HG03354 (cell line): ENCODE data around the gene RBM19.

Source experiments
- ATAC-seq: cut with Tn5 transposase; IDR thresholded peaks from one replicate; pipeline ENCODE4 v1.9.1; 2021; ENCODE audit warnings: mild to moderate bottlenecking; ENCODE audit not compliant: unreplicated experiment, poor library complexity, severe bottlenecking

RBM19 gene

DNA sequence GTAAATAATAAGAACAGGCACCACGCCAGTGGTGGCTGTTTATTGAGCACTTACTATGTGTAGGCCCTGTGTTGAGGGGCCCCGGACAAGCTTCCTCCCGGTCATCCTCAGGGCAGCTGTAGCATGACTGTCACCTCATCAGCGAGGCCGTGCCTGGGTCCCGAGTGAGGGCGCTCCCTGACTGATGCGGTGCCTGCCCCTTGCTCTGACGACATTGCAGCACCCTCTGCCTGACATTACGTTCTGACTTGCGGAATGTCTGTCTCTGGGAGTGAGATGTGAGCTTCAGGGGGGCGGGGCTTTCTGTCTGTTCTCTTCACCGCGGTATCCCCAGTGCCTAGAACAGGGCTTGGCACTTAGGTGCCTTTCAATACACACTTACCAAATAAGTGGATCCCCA is 167.6 kb downstream of the RBM19 start:
- no peak for ATAC-seq

DNA sequence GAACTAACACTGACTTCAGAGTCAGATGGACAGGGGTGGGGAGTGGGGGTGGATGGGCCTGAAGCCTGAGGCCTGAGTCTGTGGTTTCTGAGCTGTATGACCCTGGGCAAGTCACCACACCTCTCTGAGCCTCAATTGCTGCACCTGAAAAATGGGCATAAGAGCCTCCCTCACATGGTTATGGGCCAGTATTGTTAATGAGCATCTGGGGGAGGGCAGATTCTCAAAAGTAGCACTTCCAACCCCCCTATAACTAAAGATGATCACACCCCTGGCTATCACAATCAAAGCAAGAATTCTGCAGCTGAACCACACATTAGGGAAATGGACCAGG is 168.6 kb downstream of the RBM19 start:
- ATAC-seq: no peak

DNA sequence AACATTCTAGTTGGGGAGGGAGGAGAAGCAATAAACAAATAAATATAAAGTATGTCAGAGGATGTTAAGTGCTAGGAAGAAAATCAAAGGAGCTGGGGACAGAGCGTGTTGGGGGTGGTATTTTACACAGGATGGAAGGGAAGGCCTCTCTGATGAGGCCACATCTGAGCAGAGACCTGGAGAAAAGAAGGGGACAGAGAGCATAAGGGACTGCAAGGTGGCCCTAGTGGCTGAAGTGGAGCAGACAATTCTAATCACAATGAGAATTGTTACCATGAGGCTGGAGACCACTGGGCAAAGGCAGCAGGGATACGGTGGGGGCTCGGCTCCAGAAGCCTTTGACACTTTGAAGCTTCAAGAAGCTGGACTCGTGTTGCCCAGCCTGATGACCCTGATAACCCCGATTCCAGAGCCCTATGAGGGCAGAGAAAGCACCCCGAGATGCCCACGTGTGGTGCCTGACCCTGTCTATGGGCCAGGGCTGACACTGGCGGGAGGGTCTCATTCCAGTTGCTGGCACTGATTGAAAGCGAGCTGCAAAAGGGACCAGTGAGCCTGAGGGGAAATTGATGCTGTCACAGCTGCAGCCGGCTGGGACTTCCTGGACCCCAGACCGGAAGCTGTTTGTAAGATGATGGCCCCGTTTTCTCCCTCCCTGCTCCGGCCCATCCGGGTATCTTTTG is 169.1 kb downstream of the RBM19 start:
- no peak for ATAC-seq

DNA sequence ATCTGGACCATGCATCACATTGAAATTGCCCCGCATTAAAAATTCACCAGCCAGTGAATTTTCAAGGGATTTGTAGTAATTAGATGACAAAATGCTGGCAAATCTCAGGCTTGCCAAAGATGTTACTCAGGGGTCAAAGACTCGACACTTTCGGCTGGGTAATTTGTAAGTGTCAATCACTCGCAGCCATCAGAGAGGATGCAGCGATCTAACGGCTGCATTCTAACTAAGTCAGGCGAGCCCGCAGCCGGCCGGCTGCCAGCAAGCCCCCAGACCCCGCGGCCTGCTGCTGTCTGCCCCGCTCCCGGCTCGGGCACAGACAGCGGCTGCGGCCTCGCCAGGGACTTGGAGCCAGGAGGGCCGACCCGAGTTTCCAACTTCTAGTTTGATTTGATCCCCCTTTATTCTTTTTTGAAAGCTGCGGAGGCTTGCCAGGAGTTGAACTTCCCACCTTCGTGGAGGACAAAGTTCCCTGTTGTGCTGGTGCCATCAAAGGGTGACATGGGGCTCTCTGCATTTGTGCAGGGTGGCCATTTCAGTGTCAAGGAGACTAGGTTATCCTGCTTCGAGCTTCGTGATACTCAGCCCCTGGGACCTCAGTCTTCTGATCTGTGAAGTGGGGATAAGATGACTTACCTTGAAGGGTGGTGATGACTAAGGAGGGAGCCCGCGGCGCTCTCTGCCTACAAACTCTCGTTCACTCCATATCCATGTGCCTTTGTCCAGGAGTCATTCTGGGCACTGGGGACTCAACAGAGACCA is 169.9 kb downstream of the RBM19 start:
- ATAC-seq: no peak

DNA sequence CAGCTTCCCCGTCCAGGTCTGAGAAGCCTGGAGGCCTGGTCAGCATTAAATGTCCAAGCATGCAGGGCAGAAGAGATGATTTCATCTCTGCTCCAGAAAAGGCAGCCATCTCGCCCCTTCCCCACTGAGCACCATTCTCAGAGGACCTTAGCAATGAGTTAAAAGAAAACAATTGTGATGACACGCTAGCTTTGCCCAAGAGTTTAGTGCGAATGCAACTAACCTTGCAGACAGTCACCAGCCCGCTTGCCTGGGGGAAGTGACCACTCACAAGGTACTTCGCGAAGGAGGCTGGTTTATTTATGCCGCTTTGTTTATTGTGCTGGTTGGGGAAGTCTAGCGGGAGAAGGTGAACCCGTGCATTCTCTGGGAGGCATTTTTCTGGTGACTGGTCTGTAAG is 170.7 kb downstream of the RBM19 start:
- no peak for ATAC-seq

DNA sequence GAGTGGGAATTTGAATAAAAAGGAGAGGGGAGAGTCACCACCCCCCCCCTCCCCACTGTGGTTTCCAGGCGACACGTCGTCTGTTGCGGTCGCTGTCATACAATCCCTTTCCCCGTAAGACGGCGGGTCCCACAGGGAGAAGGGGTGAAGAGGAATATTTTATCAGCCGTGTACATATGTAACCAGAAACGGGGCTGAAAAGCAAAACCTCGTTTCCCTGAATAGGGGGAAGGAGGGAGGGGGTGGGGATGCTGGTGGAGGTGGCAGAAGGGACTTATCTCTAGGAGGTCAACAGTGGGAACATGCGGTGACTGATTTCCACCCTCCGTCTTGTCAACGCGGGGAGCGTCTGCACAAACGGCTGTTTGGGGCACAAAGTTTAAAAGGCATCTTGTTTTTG is 171.4 kb downstream of the RBM19 start:
- no peak for ATAC-seq

DNA sequence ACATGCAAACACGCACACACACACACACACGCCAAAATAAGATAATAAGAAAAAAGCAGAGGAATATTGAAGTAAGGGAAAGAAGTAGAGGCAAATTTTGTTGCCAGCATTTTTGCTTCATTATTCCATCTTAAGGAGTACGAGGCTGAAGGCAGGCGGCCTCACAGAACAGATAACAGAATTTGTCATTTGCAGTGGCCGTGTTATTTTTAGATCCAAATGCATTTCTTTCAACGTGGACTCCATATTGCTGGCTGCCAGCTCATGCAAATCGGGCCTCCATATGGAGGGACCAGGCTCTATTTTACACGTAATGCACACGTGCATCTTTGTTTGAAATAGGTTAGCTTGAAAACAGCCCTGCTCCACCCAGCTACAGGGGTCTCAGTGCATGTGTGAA is 172.9 kb downstream of the RBM19 start:
- no peak for ATAC-seq

DNA sequence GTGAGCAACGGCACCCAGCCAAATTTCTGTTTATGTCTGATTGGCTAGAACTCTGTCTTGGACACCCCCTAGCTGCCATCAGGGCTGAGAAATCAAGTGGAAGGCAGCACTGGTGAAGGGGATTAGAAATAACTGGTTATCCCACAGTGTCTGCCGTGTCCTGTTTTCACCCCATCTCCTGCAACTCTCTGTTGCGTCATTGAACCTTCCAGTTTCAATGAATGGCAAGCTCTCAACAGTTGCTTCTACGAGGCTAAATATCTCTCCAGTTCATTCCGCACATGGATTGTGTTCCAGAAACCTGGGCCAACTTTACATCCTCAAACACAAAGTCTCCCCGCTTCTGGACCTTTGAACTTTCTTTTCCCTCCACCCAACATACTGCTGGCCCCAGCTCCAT is 173.7 kb downstream of the RBM19 start:
- ATAC-seq: no peak

DNA sequence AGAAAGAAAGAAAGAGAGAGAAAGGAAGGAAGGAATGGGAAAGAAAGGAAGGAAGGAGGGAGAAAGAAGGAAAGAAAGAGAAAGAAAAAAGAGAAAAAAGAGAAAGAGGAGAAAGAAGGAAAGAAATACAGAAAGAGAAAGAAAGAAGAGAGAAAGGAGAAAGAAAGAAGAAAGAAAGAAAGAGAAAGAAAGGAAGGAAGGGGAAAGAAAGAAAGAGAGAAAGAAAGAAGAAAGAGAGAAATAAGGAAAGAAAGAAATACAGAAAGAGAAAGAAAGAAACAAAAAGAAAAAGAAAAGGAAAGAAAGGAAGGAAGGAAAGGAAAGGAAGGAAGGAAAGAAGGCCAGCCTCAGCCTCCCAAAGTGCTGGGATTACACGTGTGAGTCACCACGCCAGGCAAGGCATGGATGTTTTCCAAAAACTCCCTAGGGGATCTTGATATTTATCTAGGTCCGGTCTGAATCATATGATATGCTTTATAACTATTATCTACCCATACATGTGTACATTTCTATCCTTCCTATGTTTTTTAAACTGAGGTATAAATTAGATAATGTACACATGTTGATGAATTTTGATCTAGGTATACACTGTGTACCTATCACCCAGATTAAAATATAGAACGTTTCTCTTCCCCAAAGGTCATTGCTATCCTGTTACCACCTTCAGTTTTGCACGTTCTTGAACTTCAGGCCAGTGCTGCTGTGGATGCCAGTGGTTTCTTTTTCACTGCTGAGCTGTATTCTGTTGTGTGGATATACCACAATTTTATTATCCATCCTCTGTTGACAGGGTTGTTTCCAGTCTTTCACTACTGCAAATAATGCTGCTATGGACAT is 177.9 kb downstream of the RBM19 start:
- ATAC-seq: no peak

DNA sequence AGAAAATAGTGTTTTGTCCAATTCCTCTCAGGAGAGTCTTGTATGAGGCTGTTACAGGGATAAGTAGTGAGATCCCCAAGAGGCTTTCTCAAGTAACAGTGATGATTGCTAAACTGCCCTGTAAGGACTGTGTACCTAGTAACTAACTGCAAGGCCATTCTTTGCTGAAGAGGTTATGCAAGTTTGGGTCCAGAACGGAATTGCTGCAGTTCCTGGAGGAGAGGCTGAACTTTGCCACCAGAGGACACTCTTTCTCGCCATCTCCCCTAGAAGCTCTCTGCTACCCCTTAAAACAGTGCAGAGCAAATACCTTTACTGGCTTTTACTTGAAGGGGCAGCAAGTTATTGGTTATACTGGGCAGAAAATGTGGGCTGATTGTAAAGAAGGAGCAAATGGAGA is 180.0 kb downstream of the RBM19 start:
- no peak for ATAC-seq

DNA sequence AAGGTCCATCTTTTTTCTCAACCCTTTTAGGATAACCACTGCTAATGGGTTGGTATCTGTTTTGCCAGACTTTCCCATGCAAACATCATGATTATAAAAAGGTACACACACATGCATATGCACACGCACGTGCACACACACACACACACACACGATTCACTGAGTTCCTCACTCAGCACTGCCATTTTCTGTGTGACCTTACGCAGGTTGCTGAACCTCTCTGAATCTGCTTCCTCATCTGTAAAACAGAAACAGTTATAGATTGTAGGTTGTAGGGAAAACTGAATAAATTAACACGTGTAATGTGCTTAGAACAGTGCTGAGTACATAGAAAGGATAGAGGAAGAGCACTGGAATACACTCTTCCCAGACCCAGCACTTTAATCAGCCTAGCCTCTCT is 182.3 kb downstream of the RBM19 start:
- ATAC-seq: no peak

DNA sequence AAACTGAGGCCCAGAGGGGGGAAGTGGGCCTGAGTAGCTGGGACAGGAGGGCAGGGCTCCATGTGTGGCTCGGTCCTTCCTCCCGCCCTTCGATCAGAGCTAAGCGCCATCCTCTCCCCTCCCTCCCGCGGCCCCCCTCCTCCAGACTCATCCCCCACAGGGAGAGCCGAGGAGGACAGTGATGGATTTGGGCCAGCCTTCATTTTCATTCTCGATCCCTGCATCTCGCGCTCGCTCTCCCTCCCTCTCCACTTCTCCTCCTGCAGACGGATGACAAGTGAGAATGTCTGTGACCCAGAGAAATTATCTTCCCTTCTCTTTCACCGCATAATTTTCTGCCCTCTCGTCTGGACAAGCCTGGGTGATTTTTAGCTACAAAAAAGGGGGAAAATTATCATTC is 183.3 kb downstream of the RBM19 start:
- no peak for ATAC-seq

DNA sequence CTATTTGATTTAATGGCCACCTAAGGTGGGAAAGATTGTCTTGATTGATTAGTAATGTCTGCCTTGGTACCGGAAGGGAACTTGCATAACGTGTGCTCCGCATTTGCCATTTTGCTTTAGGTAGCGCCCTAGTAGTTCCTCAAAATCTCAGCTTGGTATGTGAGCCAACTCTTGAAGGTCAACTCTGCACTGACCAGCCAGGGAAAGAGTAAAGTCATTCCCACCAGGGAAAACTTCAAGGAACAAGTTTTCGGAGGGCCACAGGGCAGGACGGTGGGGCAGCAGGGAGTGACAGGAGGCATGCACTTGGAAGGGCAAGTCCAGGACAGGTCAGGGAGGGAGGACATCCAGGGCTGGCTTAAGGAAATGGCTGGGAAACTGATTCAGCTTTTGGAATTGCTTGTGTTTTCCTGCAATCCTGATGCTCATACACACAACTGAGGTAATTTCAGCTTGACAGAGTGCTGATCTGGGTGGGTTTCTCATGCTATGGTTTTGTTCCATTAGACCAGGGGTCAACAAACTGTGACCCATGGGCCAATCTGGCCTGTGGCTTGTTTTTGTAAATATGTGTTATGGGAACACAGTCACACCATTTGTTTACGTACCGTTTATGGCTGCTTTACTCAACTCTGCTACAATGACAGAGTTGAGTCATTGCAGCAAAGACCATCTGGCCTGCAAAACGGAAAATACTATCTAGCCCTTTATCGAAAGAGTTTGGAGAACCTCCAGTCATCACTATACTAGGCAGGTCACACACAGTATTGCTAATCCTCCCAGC is 184.5 kb downstream of the RBM19 start:
- ATAC-seq: no peak

DNA sequence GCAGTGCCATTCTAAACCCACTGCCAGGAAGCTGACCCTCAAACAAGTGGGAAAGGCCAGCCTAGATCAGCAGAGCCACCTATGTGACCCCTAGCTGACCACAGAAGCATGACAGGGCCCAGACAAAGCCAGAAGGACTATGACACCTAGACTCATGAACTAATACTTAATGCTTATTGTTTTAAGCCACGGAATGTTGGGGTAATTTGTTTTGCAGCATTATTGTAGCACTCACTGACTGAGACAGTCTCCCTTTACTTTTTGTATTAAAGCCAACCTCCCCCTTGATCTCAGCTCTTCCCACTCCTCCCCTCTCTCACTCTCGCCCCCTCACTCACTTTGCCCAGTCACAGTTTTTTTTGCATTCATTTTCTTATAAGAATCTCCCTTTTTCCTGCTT is 186.4 kb downstream of the RBM19 start:
- ATAC-seq: no peak

DNA sequence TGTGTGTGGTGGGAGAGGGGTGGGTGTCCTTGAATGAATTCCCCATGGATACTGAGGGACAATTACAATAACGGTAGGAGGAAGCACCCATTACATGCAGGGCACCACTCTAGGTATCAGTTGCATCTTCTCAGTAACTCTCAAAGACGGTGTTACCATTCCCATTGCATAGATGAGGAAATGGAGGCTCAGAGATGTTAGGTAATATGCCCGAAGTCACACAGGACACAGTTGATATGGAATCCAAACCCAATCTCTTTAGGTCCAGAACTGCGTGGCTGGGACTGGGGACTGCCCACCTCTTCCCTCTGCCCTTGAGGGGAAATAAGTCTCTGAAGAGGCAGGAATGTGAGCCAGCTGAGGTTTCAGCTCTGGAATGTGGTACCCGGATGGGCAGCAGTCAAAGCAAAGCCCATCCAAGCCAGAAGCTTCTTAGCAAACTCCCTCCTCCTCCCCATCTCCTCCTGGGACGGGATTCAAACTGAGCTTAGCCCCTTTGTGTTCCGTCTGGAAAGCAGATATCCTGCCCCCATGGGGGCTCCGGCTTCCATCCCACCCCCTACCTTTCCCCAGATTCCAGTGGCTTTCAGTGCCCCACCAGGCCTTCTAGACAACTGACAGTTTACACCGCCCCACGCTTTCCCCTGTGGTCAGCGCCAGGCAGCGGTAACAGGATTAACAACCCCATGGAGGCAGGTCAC is 187.5 kb downstream of the RBM19 start:
- ATAC-seq: no peak

DNA sequence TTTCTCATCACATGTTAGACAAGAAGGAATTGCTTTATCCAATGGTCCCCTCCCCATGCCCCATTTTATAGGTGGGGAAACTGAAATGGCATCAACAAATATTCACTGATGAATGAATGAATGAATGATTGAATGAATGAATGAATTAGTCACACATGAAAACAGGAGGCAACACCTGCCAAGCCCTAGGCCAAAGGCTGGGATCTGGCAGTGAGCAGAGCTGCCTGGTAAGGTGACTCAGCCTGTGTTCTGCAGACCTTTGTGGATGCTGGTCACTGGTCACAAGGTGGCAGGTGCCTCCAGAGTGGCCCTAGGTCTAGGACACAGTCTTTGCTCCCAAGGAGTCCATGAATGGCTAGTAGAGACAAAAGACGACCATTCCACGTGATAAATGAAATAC is 188.4 kb downstream of the RBM19 start:
- ATAC-seq: no peak

DNA sequence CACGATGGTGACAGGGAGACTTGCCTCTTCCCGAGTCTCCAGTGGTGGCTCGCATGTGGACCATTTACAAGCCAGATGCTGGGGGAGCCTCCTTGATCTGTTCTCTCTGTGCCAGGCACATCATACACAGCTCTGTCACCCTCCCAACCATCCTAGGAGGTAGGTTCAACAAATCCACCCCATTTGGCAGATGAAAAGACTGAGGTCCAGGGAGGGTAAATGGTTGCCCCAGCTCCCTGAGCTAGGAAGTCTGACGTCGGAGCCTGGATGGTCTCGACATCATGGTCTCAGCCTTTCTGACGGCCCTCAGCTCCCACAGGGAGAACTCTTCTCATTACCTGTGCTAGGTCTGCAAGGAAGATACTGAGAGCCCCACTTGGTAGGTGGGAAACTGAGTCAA is 189.6 kb downstream of the RBM19 start:
- ATAC-seq: no peak

DNA sequence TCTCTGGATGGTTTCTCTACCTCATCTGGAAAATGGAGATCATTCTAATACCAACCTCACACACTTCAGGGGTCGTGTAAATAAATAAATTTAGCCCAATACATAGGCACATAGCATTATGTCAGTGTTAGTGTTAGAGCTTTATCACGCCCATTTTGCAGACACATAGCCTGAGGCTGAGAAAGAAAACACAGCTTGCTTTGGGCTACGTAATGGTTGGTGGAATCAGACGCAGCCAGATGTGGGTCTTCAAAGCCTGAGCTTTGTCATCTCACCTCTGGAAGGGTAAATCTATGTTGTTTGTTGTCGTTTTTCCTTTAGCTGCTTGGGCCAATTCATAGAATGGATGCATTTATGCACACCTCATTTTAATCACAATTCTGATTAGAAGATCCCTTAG is 191.6 kb downstream of the RBM19 start:
- no peak for ATAC-seq

DNA sequence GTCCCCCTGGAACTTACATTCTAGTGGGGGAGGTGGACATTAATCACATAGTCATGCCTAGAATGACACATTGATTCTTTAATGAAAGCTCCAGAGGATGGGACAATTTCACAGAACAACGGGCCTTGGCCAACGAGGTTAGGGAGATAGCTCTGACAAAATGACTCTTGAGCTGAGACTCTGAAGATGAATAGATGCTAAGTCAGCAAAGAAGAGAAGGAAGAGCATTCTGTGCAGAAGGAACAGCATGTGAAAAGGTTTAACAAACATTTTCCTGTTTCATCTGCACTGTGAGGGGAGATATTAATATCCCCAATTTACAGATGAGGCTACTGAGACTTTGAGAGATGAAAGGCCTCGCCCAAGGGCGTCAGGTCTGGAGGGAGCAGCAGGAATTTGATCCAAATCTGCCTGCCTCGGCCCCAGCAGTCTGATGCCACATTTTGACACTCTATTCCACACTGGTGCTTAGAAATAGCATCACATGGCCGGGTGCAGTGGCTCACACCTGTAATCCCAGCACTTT is 193.6 kb downstream of the RBM19 start:
- ATAC-seq: no peak
